Activated naive CD8-positive, alpha-beta T cell treated with anti-CD3 and anti-CD28 coated beads, Interleukin-2, amount 50 U/mL, for 24 hours (primary cell): ENCODE results near the gene ASZ1.
"Not testable (repeated sequence)": the region's sequence is repeated elsewhere in the genome, so short reads cannot be mapped to it uniquely, and the experiment has no call there.

ENCODE experiments used
- ATAC-seq: fragments of 150-1000 bp; cut with Tn5 transposase; one replicate; pipeline ENCODE4 v1.10.0; 2021
- DNase-seq: peaks from one replicate; pipeline ENCODE4 v3.0.0; 2021
- H3K27ac Mint-ChIP-seq: one replicate; pipeline ENCODE4 v1.8.0; 2021; ENCODE audit warnings: mild to moderate bottlenecking, mixed read lengths
- H3K27me3 Mint-ChIP-seq: one replicate; pipeline ENCODE4 v1.8.0; 2021; ENCODE audit warnings: mixed read lengths
- H3K36me3 Mint-ChIP-seq: one replicate; pipeline ENCODE4 v1.8.0; 2021; ENCODE audit warnings: low read depth, mixed read lengths
- H3K4me1 Mint-ChIP-seq: one replicate; pipeline ENCODE4 v1.8.0; 2021; ENCODE audit warnings: mixed read lengths
- H3K4me3 Mint-ChIP-seq: one replicate; pipeline ENCODE4 v1.8.0; 2021; ENCODE audit warnings: mild to moderate bottlenecking, moderate library complexity, mixed read lengths
- H3K9me3 Mint-ChIP-seq: one replicate; pipeline ENCODE4 v1.8.0; 2021; ENCODE audit warnings: mixed read lengths

Gene ASZ1

GRCh38 chr7:117414591-117414990, 12.7 kb downstream of the ASZ1 start:
- not testable (repeated sequence) for H3K36me3 Mint-ChIP-seq, H3K27me3 Mint-ChIP-seq, DNase-seq, ATAC-seq, H3K4me1 Mint-ChIP-seq, H3K4me3 Mint-ChIP-seq, H3K27ac Mint-ChIP-seq, H3K9me3 Mint-ChIP-seq

GRCh38 chr7:117412946-117413559, 14.2 kb downstream of the ASZ1 start:
- ATAC-seq (no peak), DNase-seq (no peak)
- Mint-ChIP-seq H3K4me3 (no peak overlapping the region), H3K9me3 (peaks cover 8% of the 10 kb centered on the region), H3K27me3 (no peaks in the 10 kb centered on the region), H3K4me1 (no peaks in the 10 kb centered on the region), H3K36me3 (no peaks in the 10 kb centered on the region), H3K27ac (no peak overlapping the region)

GRCh38 chr7:117412390-117412789, 14.9 kb downstream of the ASZ1 start:
- no peaks in the 10 kb centered on the region for H3K36me3 Mint-ChIP-seq
- peaks cover 8% of the 10 kb centered on the region for H3K9me3 Mint-ChIP-seq
- H3K4me1 Mint-ChIP-seq: no peaks in the 10 kb centered on the region
- no peaks in the 10 kb centered on the region for H3K27me3 Mint-ChIP-seq
- no peak for ATAC-seq
- no peak overlapping the region for H3K27ac Mint-ChIP-seq
- no peak overlapping the region for H3K4me3 Mint-ChIP-seq
- no peak for DNase-seq

- no peaks in the 10 kb centered on the region for H3K36me3 Mint-ChIP-seq
- ATAC-seq: no peak
- peaks cover 8% of the 10 kb centered on the region for H3K9me3 Mint-ChIP-seq
- no peak for DNase-seq
- H3K4me3 Mint-ChIP-seq: no peak overlapping the region
- no peaks in the 10 kb centered on the region for H3K27me3 Mint-ChIP-seq
- no peak overlapping the region for H3K27ac Mint-ChIP-seq
- no peaks in the 10 kb centered on the region for H3K4me1 Mint-ChIP-seq
Measured at GRCh38 chr7:117411539-117411938, 15.8 kb downstream of the ASZ1 start.

GRCh38 chr7:117408831-117409230, 18.5 kb downstream of the ASZ1 start:
- peaks cover 1% of the 10 kb centered on the region for H3K9me3 Mint-ChIP-seq

GRCh38 chr7:117405519-117405918, 21.8 kb downstream of the ASZ1 start:
- Mint-ChIP-seq H3K9me3 (no peaks in the 10 kb centered on the region), H3K4me3 (no peak overlapping the region), H3K4me1 (no peaks in the 10 kb centered on the region), H3K27ac (no peak overlapping the region), H3K36me3 (no peaks in the 10 kb centered on the region), H3K27me3 (no peaks in the 10 kb centered on the region)
- no peak for DNase-seq
- ATAC-seq: no peak

More at GRCh38 chr7:117408831-117409230, 18.5 kb downstream of the ASZ1 start:
- no peaks in the 10 kb centered on the region for H3K27me3 Mint-ChIP-seq
- no peak for ATAC-seq
- H3K4me1 Mint-ChIP-seq: no peaks in the 10 kb centered on the region
- no peak overlapping the region for H3K27ac Mint-ChIP-seq
- no peak for DNase-seq
- H3K36me3 Mint-ChIP-seq: no peaks in the 10 kb centered on the region
- H3K4me3 Mint-ChIP-seq: no peak overlapping the region

GRCh38 chr7:117403737-117404136, 23.6 kb downstream of the ASZ1 start:
- no peak for ATAC-seq

GRCh38 chr7:117402109-117402508, 25.2 kb downstream of the ASZ1 start:
- Mint-ChIP-seq H3K9me3 (no peaks in the 10 kb centered on the region), H3K4me1 (no peaks in the 10 kb centered on the region), H3K4me3 (no peak overlapping the region), H3K36me3 (no peaks in the 10 kb centered on the region), H3K27ac (no peak overlapping the region), H3K27me3 (no peaks in the 10 kb centered on the region)
- ATAC-seq (no peak), DNase-seq (no peak)

More at GRCh38 chr7:117403737-117404136, 23.6 kb downstream of the ASZ1 start:
- H3K9me3 Mint-ChIP-seq: no peaks in the 10 kb centered on the region
- H3K4me1 Mint-ChIP-seq: no peaks in the 10 kb centered on the region
- DNase-seq: no peak
- no peaks in the 10 kb centered on the region for H3K27me3 Mint-ChIP-seq
- no peak overlapping the region for H3K27ac Mint-ChIP-seq
- no peak overlapping the region for H3K4me3 Mint-ChIP-seq
- H3K36me3 Mint-ChIP-seq: no peaks in the 10 kb centered on the region

GRCh38 chr7:117401293-117402002, 25.8 kb downstream of the ASZ1 start:
- H3K4me3 Mint-ChIP-seq: no peak overlapping the region
- ATAC-seq (no peak), DNase-seq (no peak)
- no peaks in the 10 kb centered on the region for H3K27me3 Mint-ChIP-seq
- no peaks in the 10 kb centered on the region for H3K9me3 Mint-ChIP-seq
- H3K36me3 Mint-ChIP-seq: no peaks in the 10 kb centered on the region
- H3K27ac Mint-ChIP-seq: no peak overlapping the region
- no peaks in the 10 kb centered on the region for H3K4me1 Mint-ChIP-seq

GRCh38 chr7:117399820-117400422, 27.4 kb downstream of the ASZ1 start:
- no peaks in the 10 kb centered on the region for H3K4me1 Mint-ChIP-seq
- no peak for ATAC-seq

GRCh38 chr7:117395743-117396142, 31.6 kb downstream of the ASZ1 start:
- Mint-ChIP-seq H3K36me3 (no peaks in the 10 kb centered on the region), H3K4me3 (no peak overlapping the region), H3K27me3 (no peaks in the 10 kb centered on the region)

More at GRCh38 chr7:117399820-117400422, 27.4 kb downstream of the ASZ1 start:
- DNase-seq: no peak
- no peak overlapping the region for H3K4me3 Mint-ChIP-seq
- no peaks in the 10 kb centered on the region for H3K9me3 Mint-ChIP-seq
- no peaks in the 10 kb centered on the region for H3K27me3 Mint-ChIP-seq
- H3K27ac Mint-ChIP-seq: no peak overlapping the region
- no peaks in the 10 kb centered on the region for H3K36me3 Mint-ChIP-seq

GRCh38 chr7:117393781-117394180, 33.5 kb downstream of the ASZ1 start:
- DNase-seq (no peak), ATAC-seq (no peak)
- H3K27ac Mint-ChIP-seq: no peak overlapping the region
- H3K4me1 Mint-ChIP-seq: no peaks in the 10 kb centered on the region
- H3K4me3 Mint-ChIP-seq: no peak overlapping the region
- no peaks in the 10 kb centered on the region for H3K27me3 Mint-ChIP-seq
- no peaks in the 10 kb centered on the region for H3K36me3 Mint-ChIP-seq
- peaks cover 5% of the 10 kb centered on the region for H3K9me3 Mint-ChIP-seq

More at GRCh38 chr7:117395743-117396142, 31.6 kb downstream of the ASZ1 start:
- Mint-ChIP-seq H3K9me3 (peaks cover 5% of the 10 kb centered on the region), H3K27ac (no peak overlapping the region), H3K4me1 (no peaks in the 10 kb centered on the region)
- DNase-seq: no peak
- no peak for ATAC-seq

GRCh38 chr7:117389871-117390270, 37.4 kb downstream of the ASZ1 start:
- Mint-ChIP-seq H3K27ac (no peak overlapping the region), H3K4me1 (no peaks in the 10 kb centered on the region), H3K9me3 (peaks cover 17% of the 10 kb centered on the region), H3K36me3 (no peaks in the 10 kb centered on the region), H3K27me3 (no peaks in the 10 kb centered on the region), H3K4me3 (no peak overlapping the region)
- no peak for DNase-seq
- ATAC-seq: no peak

- Mint-ChIP-seq H3K36me3 (no peaks in the 10 kb centered on the region), H3K27ac (no peak overlapping the region), H3K27me3 (no peaks in the 10 kb centered on the region), H3K9me3 (peaks cover 15% of the 10 kb centered on the region), H3K4me3 (no peak overlapping the region), H3K4me1 (no peaks in the 10 kb centered on the region)
- ATAC-seq (no peak), DNase-seq (no peak)
Measured at GRCh38 chr7:117386110-117386706, 41.1 kb downstream of the ASZ1 start.
